B cell (primary cell): ENCODE data around the gene LAMP2.

Experiments used
- CTCF ChIP-seq: fragments of 200-600 bp; IDR thresholded peaks from one replicate; pipeline ENCODE4 v1.8.0; 2022; ENCODE audit warnings: antibody characterized with exemption, mild to moderate bottlenecking
- EZH2 ChIP-seq: IDR thresholded peaks from 2 replicates; pipeline ENCODE4 v1.6.1; 2012; ENCODE audit warnings: borderline replicate concordance, low read depth, mild to moderate bottlenecking, moderate library complexity, low read length; ENCODE audit not compliant: insufficient read depth, poor library complexity, severe bottlenecking

DNA sequence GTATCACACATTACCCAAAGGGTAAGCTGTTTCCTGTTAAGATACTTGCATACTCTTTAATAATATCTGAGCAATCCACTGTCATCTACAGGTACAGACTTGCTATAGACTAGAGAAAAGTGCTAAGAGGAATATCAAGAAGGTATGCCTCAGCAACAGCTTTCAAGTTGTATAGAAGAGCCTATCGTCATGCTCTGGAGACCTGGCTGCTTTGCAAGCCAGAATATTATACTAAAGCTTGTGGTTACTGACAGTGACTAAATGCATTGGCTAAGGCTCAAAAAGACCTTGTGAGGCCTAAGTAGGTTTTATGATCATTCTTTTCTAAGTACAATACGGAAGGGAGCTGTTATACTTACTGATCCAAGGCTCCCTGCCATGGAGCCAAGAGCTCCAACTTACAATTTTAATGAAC, 11.3 kb downstream of the LAMP2 start:
- TF ChIP-seq CTCF (no peak), EZH2 (no peak)
